MCF 10A (cell line): ENCODE results near the gene EVL. TPM values are rescaled to one million over a fixed set of nuclear protein-coding genes. Genes with fewer than 3 reads are reported as not detected.

Experiments used
- BruUV-seq: library from RNA; stranded (reverse); fragments of 400-500 nt; replicated peaks from 2 replicates; lab custom pipeline; 2021; lab: Mats Ljungman, UMichigan
- CTCF ChIA-PET: fragments of 300-600 bp; sonication (Branson Sonifier 250); formaldehyde crosslinking; extraction: SDS; loops from one replicate; lab custom pipeline; 2021; ENCODE audit warnings: antibody characterized with exemption, inconsistent platforms; lab: Yijun Ruan, JAX
- POLR2A ChIA-PET: fragments of 300-600, 350-650 bp; sonication (Branson Sonifier 250); formaldehyde crosslinking; extraction: SDS; loops from one replicate; lab custom pipeline; 2020; ENCODE audit warnings: antibody characterized with exemption, inconsistent platforms; lab: Yijun Ruan, JAX
- DNase-seq: peaks from one replicate; pipeline ENCODE4 v3.0.0-alpha.2; 2018; ENCODE audit not compliant: unreplicated experiment
- H3K27ac Mint-ChIP-seq: one replicate; pipeline ENCODE4 v1.8.0; 2022; ENCODE audit warnings: mild to moderate bottlenecking, low read depth, mixed read lengths; ENCODE audit not compliant: unreplicated experiment
- H3K27me3 Mint-ChIP-seq: one replicate; pipeline ENCODE4 v1.8.0; 2022; ENCODE audit warnings: mixed read lengths; ENCODE audit not compliant: insufficient read depth, unreplicated experiment
- H3K36me3 Mint-ChIP-seq: one replicate; pipeline ENCODE4 v1.8.0; 2022; ENCODE audit warnings: mild to moderate bottlenecking, moderate library complexity, mixed read lengths; ENCODE audit not compliant: insufficient read depth, unreplicated experiment
- H3K4me1 Mint-ChIP-seq: one replicate; pipeline ENCODE4 v1.8.0; 2022; ENCODE audit warnings: mixed read lengths; ENCODE audit not compliant: insufficient read depth, unreplicated experiment
- H3K4me3 Mint-ChIP-seq: one replicate; pipeline ENCODE4 v1.8.0; 2022; ENCODE audit warnings: mild to moderate bottlenecking, moderate library complexity, mixed read lengths; ENCODE audit not compliant: unreplicated experiment
- H3K9me3 Mint-ChIP-seq: one replicate; pipeline ENCODE4 v1.8.0; 2022; ENCODE audit warnings: mixed read lengths; ENCODE audit not compliant: unreplicated experiment
- CTCF ChIP-seq: fragments of 200-600 bp; IDR thresholded peaks from one replicate; pipeline ENCODE4 v1.8.0; 2022; ENCODE audit warnings: antibody characterized with exemption, mild to moderate bottlenecking; ENCODE audit not compliant: unreplicated experiment
- intact Hi-C: fragments of 100-400 bp; cut with micrococcal nuclease; formaldehyde crosslinking; loops from 2 replicates; pipeline ENCODE4 v1.14.1; 2022
- total RNA-seq: library from RNA; stranded (reverse); gene quantifications from 2 replicates; pipeline ENCODE4 v1.2.3, GENCODE V29; 2022

Gene EVL
- total RNA-seq, 1 experiment from 2014 or later: 55.4 TPM

GRCh38 chr14:100042286-100042685 lies 22.9 kb upstream of the EVL start:
- H3K36me3 Mint-ChIP-seq: peaks cover 14% of the 10 kb centered on the region
- H3K4me1 Mint-ChIP-seq: peaks cover 22% of the 10 kb centered on the region
- POLR2A ChIA-PET: interaction anchor here (1.0 kb wide), 1 partner anchor 30 kb away, joined by 3 read pairs; no protein-coding TSS in a partner anchor
- H3K27me3 Mint-ChIP-seq: no peaks in the 10 kb centered on the region
- BruUV-seq: no TSS peak
- TF ChIP-seq CTCF: no peak
- H3K4me3 Mint-ChIP-seq: no peak overlapping the region
- no peak overlapping the region for H3K27ac Mint-ChIP-seq
- DNase-seq: no peak
- no peaks in the 10 kb centered on the region for H3K9me3 Mint-ChIP-seq
- intact Hi-C loops: no loop called here
- CTCF ChIA-PET: interaction anchor here (0.6 to 0.7 kb wide), 3 partner anchors 8 to 46 kb away, joined by 3 to 5 read pairs (median 4); no protein-coding TSS in a partner anchor

DNA sequence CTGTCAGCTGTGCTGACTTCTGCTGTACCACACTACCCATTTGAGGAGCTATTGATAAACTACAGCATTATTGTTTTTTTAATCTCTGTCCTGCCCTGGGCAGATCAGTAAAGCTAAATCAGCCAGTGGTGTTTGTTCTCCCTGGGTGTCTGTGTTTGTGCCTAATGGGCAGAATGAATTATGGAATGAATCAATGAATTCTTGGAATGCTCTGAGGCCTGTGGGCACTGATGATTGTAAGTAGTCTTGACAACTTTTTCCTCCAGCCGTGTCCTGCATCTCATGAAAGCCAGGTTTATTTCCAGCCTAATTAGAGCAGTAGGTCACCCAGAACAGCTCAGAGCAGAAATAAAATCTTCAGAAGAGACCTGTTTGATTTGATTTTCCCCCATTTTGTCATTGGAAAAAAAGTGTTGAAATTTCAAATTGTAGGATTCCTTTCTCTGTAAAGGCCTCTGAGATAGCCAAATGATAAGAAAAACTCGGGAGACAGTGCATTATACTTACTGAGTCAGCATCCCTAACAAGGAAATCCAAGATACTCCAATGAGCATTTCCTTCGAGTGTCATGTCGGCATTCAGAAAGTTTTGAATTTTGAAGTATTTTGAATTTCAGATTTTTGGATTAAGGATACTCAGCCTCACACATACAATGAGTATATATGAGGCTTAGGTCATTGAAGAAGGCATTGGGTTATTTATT lies 19.4 kb upstream of the EVL start:
- peaks cover 7% of the 10 kb centered on the region for H3K36me3 Mint-ChIP-seq
- ChIA-PET CTCF (interaction anchor here (0.6 to 1.6 kb wide), 4 partner anchors 12 to 290 kb away, joined by 3 to 10 read pairs (median 4); no protein-coding TSS in a partner anchor), POLR2A (no interaction called here)
- intact Hi-C loops: no loop called here
- no peak for TF ChIP-seq CTCF
- H3K27ac Mint-ChIP-seq: no peak overlapping the region
- no peak for DNase-seq
- no peaks in the 10 kb centered on the region for H3K27me3 Mint-ChIP-seq
- no peaks in the 10 kb centered on the region for H3K9me3 Mint-ChIP-seq
- no peak overlapping the region for H3K4me3 Mint-ChIP-seq
- H3K4me1 Mint-ChIP-seq: peaks cover 21% of the 10 kb centered on the region
- BruUV-seq: no TSS peak

DNA sequence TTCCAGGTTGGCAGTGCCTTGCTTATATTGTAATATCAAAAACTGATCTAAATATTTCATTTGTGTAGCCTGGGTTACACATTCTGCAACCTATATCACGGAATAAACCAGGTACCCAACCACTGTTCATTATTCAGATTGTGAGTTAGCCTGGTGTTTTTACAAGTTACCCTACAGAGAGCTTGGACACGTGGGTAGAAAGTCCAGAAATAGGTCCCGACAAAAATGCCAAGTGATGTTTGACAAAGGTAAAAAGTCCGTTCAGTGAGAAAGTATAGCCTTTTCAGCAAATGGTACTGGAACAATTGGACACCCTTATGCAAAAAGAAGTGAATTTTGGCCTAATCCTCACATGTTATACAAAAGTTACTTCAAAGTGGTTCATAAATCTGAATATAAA lies 17.6 kb upstream of the EVL start:
- Mint-ChIP-seq H3K4me1 (peaks cover 21% of the 10 kb centered on the region), H3K27me3 (no peaks in the 10 kb centered on the region), H3K9me3 (no peaks in the 10 kb centered on the region), H3K4me3 (no peak overlapping the region), H3K27ac (no peak overlapping the region), H3K36me3 (peaks cover 7% of the 10 kb centered on the region)
- BruUV-seq: no TSS peak
- intact Hi-C loops: no loop called here
- ChIA-PET POLR2A (no interaction called here), CTCF (interaction anchor here (0.6 to 0.7 kb wide), 2 partner anchors 31 to 143 kb away, joined by 3 to 4 read pairs; no protein-coding TSS in a partner anchor)
- TF ChIP-seq CTCF: no peak
- DNase-seq: no peak

DNA sequence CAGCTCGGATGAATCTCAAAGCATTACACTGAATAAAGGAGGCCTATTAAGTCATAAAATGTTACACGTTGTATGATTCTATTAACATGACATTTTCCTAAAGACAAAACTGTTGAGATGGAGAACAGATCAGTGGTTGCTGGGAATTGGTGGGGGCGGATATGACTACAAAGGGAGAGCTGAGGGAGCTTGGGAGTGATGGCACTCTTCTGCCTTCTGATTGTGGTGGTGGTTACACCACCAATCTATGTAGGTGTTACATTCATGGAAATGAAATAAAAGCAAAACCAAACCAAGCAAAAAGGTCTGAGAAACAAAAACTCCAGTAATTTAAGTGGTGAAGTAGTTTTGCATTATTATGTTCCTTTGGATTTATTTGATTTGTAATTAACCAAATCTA lies 16.4 kb upstream of the EVL start:
- Mint-ChIP-seq H3K27me3 (no peaks in the 10 kb centered on the region), H3K9me3 (no peaks in the 10 kb centered on the region), H3K4me1 (peaks cover 21% of the 10 kb centered on the region), H3K4me3 (no peak overlapping the region), H3K27ac (no peak overlapping the region), H3K36me3 (peaks cover 7% of the 10 kb centered on the region)
- TF ChIP-seq CTCF: no peak
- intact Hi-C loops: no loop called here
- ChIA-PET CTCF (interaction anchor here (0.6 to 1.4 kb wide), 8 partner anchors 11 to 192 kb away, joined by 3 to 5 read pairs (median 4); no protein-coding TSS in a partner anchor), POLR2A (interaction anchor here (1.4 kb wide), 1 partner anchor 17 kb away, joined by 10 read pairs; no protein-coding TSS in a partner anchor)
- no peak for DNase-seq
- no TSS peak for BruUV-seq
